VCaP (cell line): ENCODE results near the gene MEIS3.
A peak's percentile ranks its signal among the peaks of the same experiment; 100 is the strongest.
"Not testable (repeated sequence)": the region's sequence is repeated elsewhere in the genome, so short reads cannot be mapped to it uniquely, and the experiment has no call there.

Source experiments
- H3K27ac ChIP-seq: fragments of 450-650 bp; 2 replicates; pipeline ENCODE4 v1.5.1; 2017
- CTCF ChIP-seq: fragments of 450-650 bp; conservative IDR thresholded peaks from 2 replicates; pipeline ENCODE4 v1.5.1; 2017; ENCODE audit warnings: mild to moderate bottlenecking, moderate library complexity

The MEIS3 gene

GRCh38 chr19:47370045-47370611 lies 49.2 kb downstream of the MEIS3 start:
- H3K27ac ChIP-seq, result no peak overlapping the region
- TF ChIP-seq CTCF, result no peak

GRCh38 chr19:47365455-47365854 lies 53.9 kb downstream of the MEIS3 start:
- not testable (repeated sequence) for H3K27ac ChIP-seq

GRCh38 chr19:47363758-47364531 lies 55.4 kb downstream of the MEIS3 start:
- H3K27ac ChIP-seq, result no peak overlapping the region
- no peak for TF ChIP-seq CTCF

- TF ChIP-seq CTCF, result no peak
- no peak overlapping the region for H3K27ac ChIP-seq
Measured at GRCh38 chr19:47362321-47362720, 57.0 kb downstream of the MEIS3 start.

- H3K27ac ChIP-seq, result no peak overlapping the region
- TF ChIP-seq CTCF, result no peak
Measured at GRCh38 chr19:47358936-47359335, 60.4 kb downstream of the MEIS3 start.

- TF ChIP-seq CTCF, result peak; percentile 54
- H3K27ac ChIP-seq, result no peak overlapping the region
Measured at GRCh38 chr19:47357788-47358680, 61.3 kb downstream of the MEIS3 start.

- TF ChIP-seq CTCF, result no peak
- H3K27ac ChIP-seq, result peak overlapping the region; percentile 22; the same call in 1 of the 2 replicates
Measured at GRCh38 chr19:47356900-47357299, 62.4 kb downstream of the MEIS3 start.
